HFF-Myc (cell line): Measurements from ENCODE around the gene EFEMP2.
"Not testable (repeated sequence)": the region's sequence is repeated elsewhere in the genome, so short reads cannot be mapped to it uniquely, and the experiment has no call there.

Experiments
- DNase-seq: peaks from one replicate; pipeline ENCODE4 v3.0.0-alpha.2; 2011; ENCODE audit warnings: low read depth; ENCODE audit errors: extremely low read depth
- H3K4me3 ChIP-seq: replicated peaks from 2 replicates; pipeline ENCODE4 v1.5.1; 2011; ENCODE audit warnings: low read depth, mild to moderate bottlenecking, control low read depth, low read length
- CTCF ChIP-seq: IDR thresholded peaks from 2 replicates; pipeline ENCODE4 v1.5.1; 2012; ENCODE audit warnings: mild to moderate bottlenecking, low read depth, low read length, control low read depth; ENCODE audit errors: missing control alignments

Gene EFEMP2

GRCh38 chr11:65852508-65853245, 19.9 kb downstream of the EFEMP2 start:
- no peak for DNase-seq
- H3K4me3 ChIP-seq = no peak overlapping the region
- no peak for TF ChIP-seq CTCF

GRCh38 chr11:65851811-65852507, 20.6 kb downstream of the EFEMP2 start:
- H3K4me3 ChIP-seq = no peak overlapping the region
- TF ChIP-seq CTCF = no peak
- no peak for DNase-seq

- peak; percentile 74 for TF ChIP-seq CTCF
- H3K4me3 ChIP-seq = no peak overlapping the region
- no peak for DNase-seq
Measured at GRCh38 chr11:65851083-65851579, 21.5 kb downstream of the EFEMP2 start.

- no peak overlapping the region for H3K4me3 ChIP-seq
- TF ChIP-seq CTCF = no peak
- DNase-seq = no peak
Measured at GRCh38 chr11:65850217-65851082, 22.1 kb downstream of the EFEMP2 start.

GRCh38 chr11:65849771-65850216, 22.8 kb downstream of the EFEMP2 start:
- no peak for TF ChIP-seq CTCF
- no peak for DNase-seq
- H3K4me3 ChIP-seq = no peak overlapping the region

- no peak for DNase-seq
- no peak overlapping the region for H3K4me3 ChIP-seq
- TF ChIP-seq CTCF = no peak
Measured at GRCh38 chr11:65849366-65849765, 23.2 kb downstream of the EFEMP2 start.

GRCh38 chr11:65848693-65849092, 23.9 kb downstream of the EFEMP2 start:
- not testable (repeated sequence) for H3K4me3 ChIP-seq, DNase-seq
